GM21423 (cell line): Measurements from ENCODE around the gene ACAA1.

ENCODE experiments used
- ATAC-seq: cut with Tn5 transposase; IDR thresholded peaks from one replicate; pipeline ENCODE4 v1.9.1; 2021; ENCODE audit warnings: mild to moderate bottlenecking, moderate library complexity; ENCODE audit not compliant: unreplicated experiment

The ACAA1 gene

GRCh38 chr3:38119821-38120692 is 16.9 kb downstream of the ACAA1 start:
- ATAC-seq = no peak

- no peak for ATAC-seq
Observed at GRCh38 chr3:38119248-38119544, 17.7 kb downstream of the ACAA1 start.

- ATAC-seq = no peak
Observed at GRCh38 chr3:38118421-38119247, 18.3 kb downstream of the ACAA1 start.

GRCh38 chr3:38117748-38118420 is 19.0 kb downstream of the ACAA1 start:
- ATAC-seq = peak; percentile 72

GRCh38 chr3:38117163-38117716 is 19.7 kb downstream of the ACAA1 start:
- ATAC-seq = no peak

- no peak for ATAC-seq
Observed at GRCh38 chr3:38116471-38117162, 20.3 kb downstream of the ACAA1 start.

- no peak for ATAC-seq
Observed at GRCh38 chr3:38115645-38116427, 21.1 kb downstream of the ACAA1 start.

GRCh38 chr3:38114875-38115644 is 21.9 kb downstream of the ACAA1 start:
- no peak for ATAC-seq

GRCh38 chr3:38114052-38114874 is 22.7 kb downstream of the ACAA1 start:
- no peak for ATAC-seq

- ATAC-seq = no peak
Observed at GRCh38 chr3:38112378-38112761, 24.6 kb downstream of the ACAA1 start.

GRCh38 chr3:38111696-38112377 is 25.1 kb downstream of the ACAA1 start:
- no peak for ATAC-seq

- ATAC-seq = no peak
Observed at GRCh38 chr3:38111201-38111600, 25.7 kb downstream of the ACAA1 start.

- no peak for ATAC-seq
Observed at GRCh38 chr3:38110314-38111050, 26.4 kb downstream of the ACAA1 start.

- ATAC-seq = no peak
Observed at GRCh38 chr3:38109580-38110313, 27.2 kb downstream of the ACAA1 start.

- ATAC-seq = no peak
Observed at GRCh38 chr3:38108649-38109579, 28.0 kb downstream of the ACAA1 start.
